Placental pericyte (primary cell): Measurements from ENCODE around the gene MYADML2. TPM values are rescaled to one million over a fixed set of nuclear protein-coding genes. Genes with fewer than 3 reads are reported as not detected.

Experiments
- total RNA-seq: library from RNA; depleted of rRNA; stranded (reverse); fragments of >200 nt; gene quantifications from 2 replicates; pipeline ENCODE4 v1.2.3, GENCODE V29; 2012

The MYADML2 gene
- not detected in 2 replicates for total RNA-seq

GRCh38 chr17:81947189-81947588 is at the start of gene MYADML2:
Gene MYADML2 (minus strand): TSS chr17:81947233. CDS start chr17:81941741, 5,492 bp downstream.

GRCh38 chr17:81977211-81977808 is 30.3 kb upstream of the MYADML2 start, which contains the start of gene ASPSCR1:
Gene ASPSCR1 (plus strand): TSS chr17:81977629. CDS start chr17:81977647, 18 bp downstream.

GRCh38 chr17:81961087-81961511 is 14.1 kb upstream of the MYADML2 start, which contains the start of gene NOTUM:
Gene NOTUM (minus strand): TSS chr17:81961187. CDS start chr17:81960909, 278 bp downstream.

GRCh38 chr17:81927653-81928543 is 19.1 kb downstream of the MYADML2 start, which contains the start of gene MAFG:
Gene MAFG (minus strand): TSS chr17:81927735. CDS start chr17:81923185, 4,550 bp downstream.

GRCh38 chr17:81917565-81918332 is 29.3 kb downstream of the MYADML2 start, which contains the start of gene SIRT7:
Gene SIRT7 (minus strand): TSS chr17:81918176. CDS start chr17:81918131, 45 bp downstream.

GRCh38 chr17:81911277-81911961 is 35.6 kb downstream of the MYADML2 start, which contains the start of gene PCYT2:
Gene PCYT2 (minus strand): TSS chr17:81911399. CDS start chr17:81911355, 44 bp downstream.

GRCh38 chr17:81902023-81902652 is 44.9 kb downstream of the MYADML2 start, which contains the start of gene NPB:
Gene NPB (plus strand): TSS chr17:81902238. CDS start chr17:81902278, 40 bp downstream.

Other genes with a start within 250 kb of the MYADML2 start
- 14.4 and 23.9 TPM in 2 replicates for gene MRPL12, start 243.9 kb downstream of the MYADML2 start, total RNA-seq
- 4.2 and 29.5 TPM in 2 replicates for gene SLC25A10, start 234.9 kb downstream of the MYADML2 start, total RNA-seq
- not detected in 2 replicates for gene GCGR, start 143.1 kb downstream of the MYADML2 start, total RNA-seq
- gene MCRIP1, start 113.9 kb downstream of the MYADML2 start, total RNA-seq, result 82.0 and 100 TPM in 2 replicates
- not detected in 2 replicates for gene PPP1R27, start 112.2 kb downstream of the MYADML2 start, total RNA-seq
- 1,222 and 4,245 TPM in 2 replicates for gene P4HB, start 86.7 kb downstream of the MYADML2 start, total RNA-seq
- gene ARHGDIA, start 75.9 kb downstream of the MYADML2 start, total RNA-seq, result 139 and 275 TPM in 2 replicates
- gene ALYREF, start 55.6 kb downstream of the MYADML2 start, total RNA-seq, result 94.3 and 166 TPM in 2 replicates
- 102 and 118 TPM in 2 replicates for gene ANAPC11, start 55.5 kb downstream of the MYADML2 start, total RNA-seq
- gene NPB, start 45.0 kb downstream of the MYADML2 start, total RNA-seq, result under 0.01 and 0.66 TPM in 2 replicates
- gene PCYT2, start 35.8 kb downstream of the MYADML2 start, total RNA-seq, result 48.7 and 78.1 TPM in 2 replicates
- gene SIRT7, start 29.1 kb downstream of the MYADML2 start, total RNA-seq, result 23.9 and 26.7 TPM in 2 replicates
- gene MAFG, start 19.5 kb downstream of the MYADML2 start, total RNA-seq, result 31.6 and 48.1 TPM in 2 replicates
- 99.9 and 225 TPM in 2 replicates for gene PYCR1, start 9.9 kb downstream of the MYADML2 start, total RNA-seq
- gene NOTUM, start 14.0 kb upstream of the MYADML2 start, total RNA-seq, result 0.29 and 0.66 TPM in 2 replicates
- 31.4 and 38.1 TPM in 2 replicates for gene ASPSCR1, start 30.4 kb upstream of the MYADML2 start, total RNA-seq
- gene CENPX, start 75.6 kb upstream of the MYADML2 start, total RNA-seq, result 22.5 and 48.7 TPM in 2 replicates
- gene LRRC45, start 76.1 kb upstream of the MYADML2 start, total RNA-seq, result 14.9 and 30.1 TPM in 2 replicates
- 7.9 and 9.2 TPM in 2 replicates for gene RAC3, start 84.4 kb upstream of the MYADML2 start, total RNA-seq
- 32.2 and 43.5 TPM in 2 replicates for gene DCXR, start 90.5 kb upstream of the MYADML2 start, total RNA-seq
- gene RFNG, start 104.6 kb upstream of the MYADML2 start, total RNA-seq, result 44.1 and 76.8 TPM in 2 replicates
- gene GPS1, start 104.7 kb upstream of the MYADML2 start, total RNA-seq, result 110 and 187 TPM in 2 replicates
- gene DUS1L, start 118.6 kb upstream of the MYADML2 start, total RNA-seq, result 74.6 and 105 TPM in 2 replicates
- gene FASN, start 151.0 kb upstream of the MYADML2 start, total RNA-seq, result 165 and 359 TPM in 2 replicates